OCI-LY1 (cell line): Measurements from ENCODE around the gene EPB41L4A.

Source experiments
- H2AFZ ChIP-seq: fragments of 200-600 bp; sonication (generic), shearing (Covaris generic); 2 replicates; pipeline ENCODE4 v1.6.0; 2014; ENCODE audit warnings: antibody characterized with exemption, mild to moderate bottlenecking, low read length
- H3F3A ChIP-seq: fragments of 200-600 bp; sonication (generic), shearing (Covaris generic); 2 replicates; pipeline ENCODE4 v1.6.0; 2014; ENCODE audit warnings: mild to moderate bottlenecking, antibody characterized with exemption, low read length, moderate library complexity; ENCODE audit not compliant: insufficient read depth
- H3K27ac ChIP-seq: fragments of 200-600 bp; sonication (generic); 2 replicates; pipeline ENCODE4 v1.5.1; 2014; ENCODE audit warnings: low read length, mixed run types, mild to moderate bottlenecking, low read depth; ENCODE audit not compliant: poor library complexity, severe bottlenecking
- H3K27me3 ChIP-seq: fragments of 200-600 bp; sonication (generic); 2 replicates; pipeline ENCODE4 v1.6.0; 2014; ENCODE audit warnings: antibody characterized with exemption, mild to moderate bottlenecking, low read length, moderate library complexity; ENCODE audit not compliant: insufficient read depth
- H3K36me3 ChIP-seq: fragments of 200-600 bp; sonication (generic); 2 replicates; pipeline ENCODE4 v1.6.1; 2014; ENCODE audit warnings: mild to moderate bottlenecking, antibody characterized with exemption, low read length, moderate library complexity, mixed read lengths; ENCODE audit not compliant: insufficient read depth
- H3K4me1 ChIP-seq: fragments of 200-600 bp; sonication (generic); 2 replicates; pipeline ENCODE4 v1.5.1; 2014; ENCODE audit warnings: mild to moderate bottlenecking, low read length, moderate library complexity; ENCODE audit not compliant: insufficient read depth, severe bottlenecking
- H3K4me2 ChIP-seq: fragments of 200-600 bp; sonication (generic), shearing (Covaris generic); 2 replicates; pipeline ENCODE4 v1.6.1; 2014; ENCODE audit warnings: low read length
- H3K4me3 ChIP-seq: fragments of 200-600 bp; sonication (generic); 2 replicates; pipeline ENCODE4 v1.5.1; 2014; ENCODE audit warnings: low read length, low read depth, mild to moderate bottlenecking, mixed read lengths; ENCODE audit not compliant: poor library complexity, severe bottlenecking
- H3K79me2 ChIP-seq: fragments of 200-600 bp; shearing (Covaris generic); 2 replicates; pipeline ENCODE4 v1.6.1; 2016; ENCODE audit warnings: mixed run types, low read length, mixed read lengths; ENCODE audit not compliant: insufficient read depth
- H3K9ac ChIP-seq: fragments of 200-600 bp; sonication (generic), shearing (Covaris generic); 2 replicates; pipeline ENCODE4 v1.6.1; 2014; ENCODE audit warnings: mild to moderate bottlenecking, low read length, mixed read lengths
- H3K9me2 ChIP-seq: fragments of 200-600 bp; sonication (generic), shearing (Covaris generic); 2 replicates; pipeline ENCODE4 v1.6.1; 2014; ENCODE audit warnings: low read depth, mild to moderate bottlenecking, low read length, mixed read lengths
- H3K9me3 ChIP-seq: fragments of 200-600 bp; shearing (Covaris generic); 2 replicates; pipeline ENCODE4 v1.6.1; 2014; ENCODE audit warnings: low read length, mixed read lengths
- H4K20me1 ChIP-seq: fragments of 200-600 bp; sonication (generic), shearing (Covaris generic); 2 replicates; pipeline ENCODE4 v1.6.0; 2016; ENCODE audit warnings: mild to moderate bottlenecking, low read length; ENCODE audit not compliant: insufficient read depth
- CTCF ChIP-seq: fragments of 200-600 bp; sonication (generic), shearing (Covaris generic); IDR thresholded peaks from 2 replicates; pipeline ENCODE4 v1.5.1; 2017; ENCODE audit warnings: mild to moderate bottlenecking, antibody characterized with exemption, low read length, moderate library complexity, mixed read lengths
- EZH2 ChIP-seq: fragments of 200-600 bp; sonication (generic), shearing (Covaris generic); IDR thresholded peaks from 2 replicates; pipeline ENCODE4 v1.8.0; 2017; ENCODE audit warnings: borderline replicate concordance, mixed run types, mild to moderate bottlenecking, antibody characterized with exemption, low read length, moderate library complexity, mixed read lengths

The EPB41L4A gene

DNA sequence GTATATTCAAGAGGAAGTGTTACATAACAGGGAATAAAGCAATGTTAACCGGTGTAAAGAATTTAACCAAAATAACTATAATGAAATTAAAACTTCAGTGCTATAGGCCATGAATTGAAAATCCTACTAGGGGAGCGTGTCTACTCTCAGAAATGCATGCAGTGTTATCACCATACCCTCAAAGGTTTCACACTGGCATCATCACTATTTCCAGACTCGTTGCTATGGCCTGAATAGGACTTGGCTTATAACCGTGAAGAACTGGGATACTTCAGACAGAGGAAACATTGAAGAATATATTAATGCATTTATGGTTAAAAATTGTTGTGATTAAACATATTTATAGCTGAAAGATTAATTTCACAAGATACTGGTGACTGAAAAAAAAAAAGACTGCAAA is 154.9 kb downstream of the EPB41L4A start:
- no peak overlapping the region for H3K9ac ChIP-seq
- H2AFZ ChIP-seq = no peak overlapping the region
- H3F3A ChIP-seq = no peaks in the 10 kb centered on the region
- no peaks in the 10 kb centered on the region for H3K36me3 ChIP-seq
- no peaks in the 10 kb centered on the region for H3K9me2 ChIP-seq
- H4K20me1 ChIP-seq = no peaks in the 10 kb centered on the region
- H3K27ac ChIP-seq = no peak overlapping the region
- H3K4me1 ChIP-seq = peaks cover 10% of the 10 kb centered on the region
- no peaks in the 10 kb centered on the region for H3K27me3 ChIP-seq
- H3K4me2 ChIP-seq = no peak overlapping the region
- H3K9me3 ChIP-seq = no peaks in the 10 kb centered on the region
- no peaks in the 10 kb centered on the region for H3K79me2 ChIP-seq
- H3K4me3 ChIP-seq = no peak overlapping the region
- no peak for TF ChIP-seq CTCF
- no peak for TF ChIP-seq EZH2

GRCh38 chr5:112263469-112263868 is 155.6 kb downstream of the EPB41L4A start:
- no peak for TF ChIP-seq EZH2
- no peak for TF ChIP-seq CTCF
- Histone ChIP-seq H3K4me1 (peaks cover 3% of the 10 kb centered on the region), H3K9me2 (no peaks in the 10 kb centered on the region), H3K9me3 (no peaks in the 10 kb centered on the region), H4K20me1 (no peaks in the 10 kb centered on the region), H3K9ac (no peak overlapping the region), H3K27ac (no peak overlapping the region), H3K27me3 (no peaks in the 10 kb centered on the region), H3K36me3 (no peaks in the 10 kb centered on the region), H3K4me2 (no peak overlapping the region), H3K4me3 (no peak overlapping the region), H3K79me2 (no peaks in the 10 kb centered on the region), H2AFZ (no peak overlapping the region), H3F3A (no peaks in the 10 kb centered on the region)

GRCh38 chr5:112258571-112258970 is 160.5 kb downstream of the EPB41L4A start:
- H3K27ac ChIP-seq = no peak overlapping the region
- H3K9me2 ChIP-seq = no peaks in the 10 kb centered on the region
- no peak for TF ChIP-seq CTCF
- no peak for TF ChIP-seq EZH2
- no peaks in the 10 kb centered on the region for H4K20me1 ChIP-seq
- no peaks in the 10 kb centered on the region for H3F3A ChIP-seq
- no peaks in the 10 kb centered on the region for H3K36me3 ChIP-seq
- H3K9ac ChIP-seq = no peak overlapping the region
- H3K79me2 ChIP-seq = no peaks in the 10 kb centered on the region
- no peak overlapping the region for H3K4me3 ChIP-seq
- H3K4me1 ChIP-seq = no peaks in the 10 kb centered on the region
- H3K27me3 ChIP-seq = no peaks in the 10 kb centered on the region
- no peaks in the 10 kb centered on the region for H3K9me3 ChIP-seq
- H2AFZ ChIP-seq = no peak overlapping the region
- no peak overlapping the region for H3K4me2 ChIP-seq
